RWPE2 (cell line): ENCODE measurements around the gene RELN.

Experiments
- ATAC-seq: fragments of 200-7000 bp; cut with Tn5 transposase; 3 replicates; pipeline ENCODE4 v1.9.1; 2021; ENCODE audit warnings: low read depth
- DNase-seq: peaks from one replicate; pipeline ENCODE4 v3.0.0-alpha.2; 2020; ENCODE audit warnings: low spot score
- H3K27ac ChIP-seq: fragments of 450-650 bp; 2 replicates; pipeline ENCODE4 v1.5.1; 2017; ENCODE audit warnings: mild to moderate bottlenecking; ENCODE audit not compliant: poor library complexity, severe bottlenecking
- H3K27me3 ChIP-seq: fragments of 250-450 bp; sonication (Bioruptor Pico); 2 replicates; pipeline ENCODE4 v1.5.1; 2021; ENCODE audit warnings: mild to moderate bottlenecking, moderate library complexity; ENCODE audit not compliant: insufficient read depth, poor library complexity, severe bottlenecking
- H3K36me3 ChIP-seq: fragments of 250-450 bp; sonication (Bioruptor Pico); 2 replicates; pipeline ENCODE4 v1.5.1; 2020; ENCODE audit warnings: low read depth, mild to moderate bottlenecking, moderate library complexity
- H3K4me1 ChIP-seq: fragments of 250-450 bp; sonication (Bioruptor Pico); 2 replicates; pipeline ENCODE4 v1.5.1; 2021; ENCODE audit warnings: mild to moderate bottlenecking, moderate library complexity; ENCODE audit not compliant: insufficient read depth, poor library complexity, severe bottlenecking
- H3K4me3 ChIP-seq: fragments of 250-450 bp; sonication (Bioruptor Pico); 2 replicates; pipeline ENCODE4 v1.5.1; 2021; ENCODE audit warnings: mild to moderate bottlenecking, moderate library complexity; ENCODE audit not compliant: severe bottlenecking
- H3K9me3 ChIP-seq: fragments of 250-450 bp; sonication (Bioruptor Pico); 2 replicates; pipeline ENCODE4 v1.5.1; 2021; ENCODE audit warnings: mild to moderate bottlenecking, moderate library complexity; ENCODE audit not compliant: severe bottlenecking
- TF ChIP-seq, protein P1 (sequence below): fragments of 450-650 bp; IDR thresholded peaks from one replicate; pipeline ENCODE4 v1.5.1; 2017; ENCODE audit warnings: mild to moderate bottlenecking, moderate library complexity; ENCODE audit not compliant: poor library complexity, severe bottlenecking

Gene RELN

GRCh38 chr7:103689255-103689654 lies 300.2 kb downstream of the RELN start:
- Histone ChIP-seq H3K4me3 (no peak overlapping the region), H3K36me3 (no peaks in the 10 kb centered on the region), H3K4me1 (no peaks in the 10 kb centered on the region), H3K27me3 (no peaks in the 10 kb centered on the region), H3K9me3 (no peaks in the 10 kb centered on the region), H3K27ac (no peak overlapping the region)
- DNase-seq (no peak), ATAC-seq (no peak)
- TF ChIP-seq, protein P1, sequence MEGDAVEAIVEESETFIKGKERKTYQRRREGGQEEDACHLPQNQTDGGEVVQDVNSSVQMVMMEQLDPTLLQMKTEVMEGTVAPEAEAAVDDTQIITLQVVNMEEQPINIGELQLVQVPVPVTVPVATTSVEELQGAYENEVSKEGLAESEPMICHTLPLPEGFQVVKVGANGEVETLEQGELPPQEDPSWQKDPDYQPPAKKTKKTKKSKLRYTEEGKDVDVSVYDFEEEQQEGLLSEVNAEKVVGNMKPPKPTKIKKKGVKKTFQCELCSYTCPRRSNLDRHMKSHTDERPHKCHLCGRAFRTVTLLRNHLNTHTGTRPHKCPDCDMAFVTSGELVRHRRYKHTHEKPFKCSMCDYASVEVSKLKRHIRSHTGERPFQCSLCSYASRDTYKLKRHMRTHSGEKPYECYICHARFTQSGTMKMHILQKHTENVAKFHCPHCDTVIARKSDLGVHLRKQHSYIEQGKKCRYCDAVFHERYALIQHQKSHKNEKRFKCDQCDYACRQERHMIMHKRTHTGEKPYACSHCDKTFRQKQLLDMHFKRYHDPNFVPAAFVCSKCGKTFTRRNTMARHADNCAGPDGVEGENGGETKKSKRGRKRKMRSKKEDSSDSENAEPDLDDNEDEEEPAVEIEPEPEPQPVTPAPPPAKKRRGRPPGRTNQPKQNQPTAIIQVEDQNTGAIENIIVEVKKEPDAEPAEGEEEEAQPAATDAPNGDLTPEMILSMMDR: no peak

DNA sequence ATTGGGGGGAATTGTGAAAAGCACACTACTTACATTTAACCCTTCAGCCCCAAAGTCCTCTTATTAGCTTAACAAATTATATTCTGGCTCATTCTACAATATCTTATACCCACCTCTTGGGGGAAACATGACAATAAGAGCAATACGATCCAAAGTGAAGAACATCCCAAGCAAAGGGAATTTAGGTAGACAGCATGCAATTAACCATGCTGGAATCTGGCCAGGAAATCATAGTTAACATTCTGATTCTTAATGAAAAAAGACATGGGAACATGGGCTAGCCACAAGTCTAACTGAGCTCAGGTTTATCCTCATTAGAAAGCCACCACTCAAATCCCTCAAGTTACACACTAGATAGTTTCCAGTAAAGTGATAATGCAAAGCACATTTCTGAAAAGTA lies 301.5 kb downstream of the RELN start:
- Histone ChIP-seq H3K9me3 (no peaks in the 10 kb centered on the region), H3K4me1 (no peaks in the 10 kb centered on the region), H3K27me3 (no peaks in the 10 kb centered on the region), H3K36me3 (no peaks in the 10 kb centered on the region), H3K27ac (no peak overlapping the region), H3K4me3 (no peak overlapping the region)
- DNase-seq (no peak), ATAC-seq (no peak)
- TF ChIP-seq, protein P1: no peak

DNA sequence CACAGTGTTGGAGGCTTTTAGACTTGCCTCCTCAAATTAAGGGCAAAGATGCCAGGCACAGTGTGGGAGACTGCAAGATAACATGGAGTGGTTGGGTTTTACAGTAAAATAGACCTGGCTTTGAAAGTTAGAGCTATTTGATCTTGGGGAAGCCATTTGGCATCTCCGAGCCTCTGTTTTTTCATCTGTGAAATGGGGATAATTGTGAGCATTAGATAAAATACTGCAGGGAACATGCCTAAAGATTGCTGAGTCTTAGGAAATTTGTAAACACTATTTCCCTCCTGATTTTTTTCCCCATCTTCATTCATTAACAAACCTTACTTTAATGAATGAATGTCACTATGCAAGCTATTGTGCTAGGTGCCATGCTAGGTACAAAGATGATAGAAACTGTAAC lies 302.2 kb downstream of the RELN start:
- no peak for ATAC-seq

GRCh38 chr7:103686763-103687162 lies 302.7 kb downstream of the RELN start:
- H3K36me3 ChIP-seq: no peaks in the 10 kb centered on the region
- no peak overlapping the region for H3K27ac ChIP-seq
- no peaks in the 10 kb centered on the region for H3K27me3 ChIP-seq
- H3K4me3 ChIP-seq: no peak overlapping the region
- H3K9me3 ChIP-seq: no peaks in the 10 kb centered on the region
- TF ChIP-seq, protein P1: no peak
- ATAC-seq (no peak), DNase-seq (no peak)
- no peaks in the 10 kb centered on the region for H3K4me1 ChIP-seq

More for the DNA sequence above, 302.2 kb downstream of the RELN start:
- H3K36me3 ChIP-seq: no peaks in the 10 kb centered on the region
- H3K4me1 ChIP-seq: no peaks in the 10 kb centered on the region
- no peaks in the 10 kb centered on the region for H3K27me3 ChIP-seq
- TF ChIP-seq, protein P1: no peak
- no peaks in the 10 kb centered on the region for H3K9me3 ChIP-seq
- H3K27ac ChIP-seq: no peak overlapping the region
- H3K4me3 ChIP-seq: no peak overlapping the region
- DNase-seq: no peak

DNA sequence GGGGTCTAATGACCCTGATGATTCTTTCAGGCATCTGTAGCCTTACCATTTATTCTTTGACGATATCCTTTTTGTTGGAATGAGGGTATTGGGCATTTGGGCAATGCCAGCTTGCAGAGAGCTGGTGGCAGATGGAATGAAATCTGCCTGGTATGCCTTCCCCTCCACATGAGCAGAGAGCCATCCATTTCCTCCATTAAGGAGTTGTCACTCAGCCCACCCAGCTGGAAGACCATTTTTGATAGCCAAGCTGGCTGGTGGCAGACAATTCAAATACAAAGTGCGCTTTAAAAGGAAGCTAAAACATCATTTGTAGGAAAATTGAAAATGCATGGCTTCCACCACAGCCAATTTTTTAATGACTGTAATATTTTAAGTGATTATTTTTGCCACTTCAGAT lies 303.4 kb downstream of the RELN start:
- H3K27ac ChIP-seq: no peak overlapping the region
- H3K4me3 ChIP-seq: no peak overlapping the region
- no peaks in the 10 kb centered on the region for H3K9me3 ChIP-seq
- no peaks in the 10 kb centered on the region for H3K4me1 ChIP-seq
- no peaks in the 10 kb centered on the region for H3K27me3 ChIP-seq
- no peak for DNase-seq
- H3K36me3 ChIP-seq: no peaks in the 10 kb centered on the region
- ATAC-seq: no peak
- TF ChIP-seq, protein P1: no peak
